OCI-M1 (cell line): Measurements from ENCODE around the gene CDADC1.

Experiments used
- DNase-seq: peaks from one replicate; lab custom pipeline; 2025; lab: John Stamatoyannopoulos, UW

CDADC1 gene

GRCh38 chr13:49295244-49295643 lies 47.5 kb downstream of the CDADC1 start:
- DNase-seq = no peak

GRCh38 chr13:49296659-49297058 lies 48.9 kb downstream of the CDADC1 start:
- no peak for DNase-seq

GRCh38 chr13:49297338-49297737 lies 49.6 kb downstream of the CDADC1 start:
- DNase-seq = no peak

- no peak for DNase-seq
These were observed 50.7 kb downstream of the CDADC1 start for GRCh38 chr13:49298416-49298815.

GRCh38 chr13:49298903-49299605 lies 51.3 kb downstream of the CDADC1 start:
- DNase-seq = no peak

- no peak for DNase-seq
These were observed 52.6 kb downstream of the CDADC1 start for GRCh38 chr13:49300276-49300675.

GRCh38 chr13:49300739-49301589 lies 53.2 kb downstream of the CDADC1 start:
- peak; percentile 86 for DNase-seq

GRCh38 chr13:49302222-49302621 lies 54.5 kb downstream of the CDADC1 start:
- DNase-seq = no peak

GRCh38 chr13:49302817-49303216 lies 55.1 kb downstream of the CDADC1 start:
- no peak for DNase-seq

GRCh38 chr13:49303533-49304252 lies 56.0 kb downstream of the CDADC1 start:
- DNase-seq = no peak

GRCh38 chr13:49304356-49304755 lies 56.6 kb downstream of the CDADC1 start:
- DNase-seq = no peak

- no peak for DNase-seq
These were observed 57.3 kb downstream of the CDADC1 start for GRCh38 chr13:49304763-49305700.

GRCh38 chr13:49305792-49306425 lies 58.2 kb downstream of the CDADC1 start:
- no peak for DNase-seq

GRCh38 chr13:49307365-49307764 lies 59.6 kb downstream of the CDADC1 start:
- DNase-seq = no peak

GRCh38 chr13:49308097-49308875 lies 60.6 kb downstream of the CDADC1 start:
- DNase-seq = no peak

- DNase-seq = no peak
These were observed 61.2 kb downstream of the CDADC1 start for GRCh38 chr13:49308921-49309408.

GRCh38 chr13:49310251-49310650 lies 62.5 kb downstream of the CDADC1 start:
- no peak for DNase-seq

GRCh38 chr13:49311816-49312215 lies 64.1 kb downstream of the CDADC1 start:
- DNase-seq = no peak

- DNase-seq = no peak
These were observed 66.7 kb downstream of the CDADC1 start for GRCh38 chr13:49314344-49314882.
